Measurements from ENCODE around the gene RPA3.

GRCh38 chr7:7710469-7710868 lies 7.9 kb downstream of the RPA3 start:
- TF ChIP-seq CTCF (IDR thresholded peaks at IDR 0.05) (no peak), POLR2AphosphoS5 (IDR thresholded peaks at IDR 0.05) (no peak)
